Right atrium auricular region (tissue), 2 donors: Measurements from ENCODE around the gene RMI1. TPM values are rescaled to one million over a fixed set of nuclear protein-coding genes. Genes with fewer than 3 reads are reported as not detected.

ENCODE experiments used
- DNase-seq: peaks from one replicate; pipeline ENCODE4 v3.0.0-alpha.2; 2019; ENCODE audit warnings: low spot score
- H3K27ac ChIP-seq, 2 donors: fragments of 200-600 bp; sonication (generic); 1 replicate in 1 of 2; 2 replicates in 1 of 2; pipeline ENCODE4 v1.5.1; 2016 to 2019
- H3K27me3 ChIP-seq, 2 donors: fragments of 200-600 bp; sonication (generic); one replicate each; pipeline versions ENCODE4 v1.5.1 to v1.6.0; 2017 to 2019
- H3K36me3 ChIP-seq: fragments of 200-600 bp; sonication (generic); one replicate; pipeline ENCODE4 v1.5.1; 2016
- H3K4me1 ChIP-seq, 2 donors: fragments of 200-600 bp; sonication (generic); one replicate each; pipeline versions ENCODE4 v1.5.1 to v1.6.0; 2017 to 2019
- H3K4me3 ChIP-seq, 2 donors: fragments of 200-600 bp; sonication (generic); 1 replicate in 1 of 2; 2 replicates in 1 of 2; pipeline ENCODE4 v1.5.1; 2017 to 2019; ENCODE audit warnings: mild to moderate bottlenecking in 1 of 2, moderate library complexity in 1 of 2
- H3K9me3 ChIP-seq, 2 donors: fragments of 200-600 bp; sonication (generic); one replicate each; pipeline ENCODE4 v1.5.1; 2019
- CTCF ChIP-seq, 2 donors: fragments of 200-600 bp; sonication (generic); IDR thresholded peaks; one replicate each; pipeline ENCODE4 v1.5.1; 2019; ENCODE audit warnings: antibody characterized with exemption in 2 of 2
- total RNA-seq, 2 donors: library from RNA; depleted of rRNA; stranded (reverse); fragments of >200 nt; gene quantifications; one replicate each; pipeline ENCODE4 v1.1.0, GENCODE V29; 2016

RMI1 gene
- total RNA-seq = 1 to 10 TPM; 2.1 to 3.1 TPM

GRCh38 chr9:83980395-83981125 lies at the start of gene RMI1:
Gene RMI1, plus strand, starts transcription at chr9:83980805. Its CDS starts 20,182 bp downstream, at chr9:84000987.
- Histone ChIP-seq H3K27ac (peak within 1 kb of the TSS; percentile 99 to 100), H3K9me3 (no peaks in the 10 kb centered on the region), H3K36me3 (peaks cover 24% of the 10 kb centered on the region), H3K4me3 (peak within 1 kb of the TSS; percentile 93 to 100), H3K27me3 (no peaks in the 10 kb centered on the region), H3K4me1 (peaks cover 0 to 32% of the 10 kb centered on the region in 2 donors)
- peak in 1 of 2 donors; percentile 53 for TF ChIP-seq CTCF (IDR thresholded peaks at IDR 0.05)
- peak; percentile 99 for DNase-seq

GRCh38 chr9:83930881-83931280 lies 49.7 kb upstream of the RMI1 start:
- H3K36me3 ChIP-seq = no peaks in the 10 kb centered on the region
- no peak overlapping the region for H3K27ac ChIP-seq
- no peak for TF ChIP-seq CTCF (IDR thresholded peaks at IDR 0.05)
- H3K9me3 ChIP-seq = no peaks in the 10 kb centered on the region
- peaks cover 0 to 8% of the 10 kb centered on the region in 2 donors for H3K4me1 ChIP-seq
- no peak overlapping the region for H3K4me3 ChIP-seq
- DNase-seq = no peak
- no peaks in the 10 kb centered on the region for H3K27me3 ChIP-seq

- TF ChIP-seq CTCF (IDR thresholded peaks at IDR 0.05) = no peak
- Histone ChIP-seq H3K27me3 (no peaks in the 10 kb centered on the region), H3K4me1 (peaks cover 0 to 8% of the 10 kb centered on the region in 2 donors), H3K36me3 (no peaks in the 10 kb centered on the region), H3K9me3 (no peaks in the 10 kb centered on the region), H3K27ac (no peak overlapping the region), H3K4me3 (no peak overlapping the region)
- no peak for DNase-seq
Measured at GRCh38 chr9:83932011-83932410, 48.6 kb upstream of the RMI1 start.

GRCh38 chr9:83932851-83933250 lies 47.8 kb upstream of the RMI1 start:
- H3K27me3 ChIP-seq = no peaks in the 10 kb centered on the region
- H3K4me3 ChIP-seq = no peak overlapping the region
- TF ChIP-seq CTCF (IDR thresholded peaks at IDR 0.05) = no peak

GRCh38 chr9:83933790-83934189 lies 46.8 kb upstream of the RMI1 start:
- no peak for DNase-seq
- Histone ChIP-seq H3K9me3 (no peaks in the 10 kb centered on the region), H3K4me3 (no peak overlapping the region)

More at GRCh38 chr9:83932851-83933250, 47.8 kb upstream of the RMI1 start:
- no peak for DNase-seq
- Histone ChIP-seq H3K36me3 (no peaks in the 10 kb centered on the region), H3K27ac (no peak overlapping the region), H3K4me1 (peaks cover 0 to 8% of the 10 kb centered on the region in 2 donors), H3K9me3 (no peaks in the 10 kb centered on the region)

More at GRCh38 chr9:83933790-83934189, 46.8 kb upstream of the RMI1 start:
- no peak for TF ChIP-seq CTCF (IDR thresholded peaks at IDR 0.05)
- Histone ChIP-seq H3K27ac (no peak overlapping the region), H3K36me3 (peaks cover 3% of the 10 kb centered on the region), H3K27me3 (no peaks in the 10 kb centered on the region), H3K4me1 (peaks cover 0 to 8% of the 10 kb centered on the region in 2 donors)
